GM21367 (cell line): ENCODE results near the gene EGFR.
"Not testable (repeated sequence)": the region's sequence is repeated elsewhere in the genome, so short reads cannot be mapped to it uniquely, and the experiment has no call there.

Source experiments
- ATAC-seq: cut with Tn5 transposase; IDR thresholded peaks from one replicate; pipeline ENCODE4 v1.9.1; 2021; ENCODE audit not compliant: unreplicated experiment

Gene EGFR

DNA sequence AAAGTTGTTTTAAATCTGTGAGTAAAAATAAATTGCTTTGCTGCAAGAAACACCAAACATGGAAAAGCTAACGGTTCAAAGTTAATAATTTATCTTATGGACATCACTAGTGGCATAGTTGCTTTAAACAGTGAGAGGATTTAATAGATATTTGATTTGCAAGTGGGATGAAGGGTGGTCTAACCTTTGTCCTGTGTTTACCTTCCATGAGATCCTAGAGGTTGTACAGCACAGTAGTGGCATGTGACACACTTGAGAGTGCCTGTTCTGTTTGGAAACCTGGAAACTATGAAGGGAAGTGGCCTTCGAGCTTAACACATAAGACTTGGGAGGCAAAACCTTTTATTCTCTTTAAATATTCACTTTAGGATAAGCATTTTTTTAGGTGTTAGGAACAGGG, 16.0 kb downstream of the EGFR start:
- ATAC-seq: no peak

DNA sequence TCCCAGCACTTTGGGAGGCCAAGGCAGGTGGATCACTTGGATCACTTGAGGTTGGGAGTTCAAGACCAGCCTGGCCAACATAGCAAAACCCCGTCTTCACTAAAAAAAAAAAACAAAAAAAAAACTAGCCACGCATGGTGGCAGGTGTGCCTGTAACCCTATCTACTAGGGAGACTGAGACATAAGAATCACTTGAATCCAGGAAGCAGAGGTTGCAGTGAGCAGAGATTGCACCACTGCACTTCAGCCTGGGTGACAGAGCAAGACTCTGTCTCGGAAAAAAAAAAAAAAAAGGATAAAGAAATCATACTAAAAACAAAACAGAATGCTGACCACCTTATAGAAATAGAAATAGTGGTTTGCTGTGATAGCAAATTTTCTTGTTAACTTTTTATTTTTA, 16.6 kb downstream of the EGFR start:
- not testable (repeated sequence) for ATAC-seq

DNA sequence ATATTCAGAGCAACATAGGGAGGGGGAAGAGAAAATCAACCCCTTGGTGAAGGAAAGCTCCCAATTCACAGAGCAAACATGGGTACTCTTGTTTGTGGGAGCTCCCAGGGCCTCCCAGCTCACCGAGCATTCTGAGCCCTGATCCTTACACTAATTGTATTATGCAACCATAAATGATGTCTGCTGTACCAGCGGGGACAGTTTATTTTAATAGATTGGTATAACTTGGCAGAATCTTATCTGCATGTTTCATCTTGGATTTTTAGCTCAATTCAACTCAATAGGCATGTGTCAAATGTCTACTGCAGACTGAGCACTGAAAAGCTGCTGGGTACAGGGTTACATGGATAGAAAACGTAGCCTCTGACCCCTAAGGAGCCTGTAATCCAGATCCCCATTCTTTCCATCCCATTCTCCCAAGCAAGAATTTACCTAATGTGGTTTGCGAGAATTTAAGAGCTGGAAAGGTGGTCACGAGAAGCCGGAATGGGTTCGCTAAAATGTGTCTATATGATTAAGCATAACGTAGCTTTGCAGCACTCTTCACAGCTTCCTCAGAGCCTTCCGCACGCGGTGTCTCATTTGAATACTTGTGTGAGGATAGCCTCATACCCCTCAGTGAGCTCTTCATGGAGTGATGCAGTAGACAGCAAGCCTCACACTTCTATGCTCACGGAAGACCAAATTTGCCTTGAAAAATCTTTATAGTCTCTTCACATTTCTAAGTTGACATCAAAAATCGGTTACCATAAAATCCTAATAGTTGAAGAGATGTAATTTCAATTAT, 18.3 kb downstream of the EGFR start:
- no peak for ATAC-seq

DNA sequence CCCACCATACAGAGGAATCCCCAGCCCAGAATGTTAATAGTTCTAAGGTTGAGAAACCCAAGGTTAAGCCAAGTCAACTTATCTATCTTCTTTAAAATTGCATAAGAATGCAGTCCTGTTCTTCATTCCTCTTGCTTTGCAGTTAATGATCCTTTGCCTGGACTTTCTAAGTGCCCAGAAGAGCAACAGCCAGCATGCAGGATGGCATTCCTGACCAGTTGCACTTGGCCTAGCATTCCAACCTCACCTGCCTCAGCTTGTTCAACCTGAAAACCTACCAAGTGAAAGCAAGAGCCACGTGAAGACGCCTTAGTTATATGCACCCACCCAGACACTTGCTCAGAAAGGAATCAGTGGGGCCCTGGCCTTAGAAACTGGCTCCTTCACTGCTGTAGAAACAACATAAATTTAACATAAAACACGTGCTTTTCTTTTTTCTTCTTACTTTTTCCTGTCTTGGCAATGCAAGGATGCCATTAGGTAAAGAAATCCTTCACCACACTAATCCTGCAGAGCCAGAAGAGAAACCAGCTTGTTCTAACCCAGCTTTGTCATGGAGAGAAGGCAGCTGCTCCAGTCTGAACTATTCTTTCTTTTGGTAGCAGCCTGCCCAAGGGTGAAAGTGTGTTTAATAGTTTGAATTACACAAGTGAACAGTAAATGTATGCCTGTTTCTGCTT, 25.0 kb downstream of the EGFR start:
- ATAC-seq: no peak

DNA sequence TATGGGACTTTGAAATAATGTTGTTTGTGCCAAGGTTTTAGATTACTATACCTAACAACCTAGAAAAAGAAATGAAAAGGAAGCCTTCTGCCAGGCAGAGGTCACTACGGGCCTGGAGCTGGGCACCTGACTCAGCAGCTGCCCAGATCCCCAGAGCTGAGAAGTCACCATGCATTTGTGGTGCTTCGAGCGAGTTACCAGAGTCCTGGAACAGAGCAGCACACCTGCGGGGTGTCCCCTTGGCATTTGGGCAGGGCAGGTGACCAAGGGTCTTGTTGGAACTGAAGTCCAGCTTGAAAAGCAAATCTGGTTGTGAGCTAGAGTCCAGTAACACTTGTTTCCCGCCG, 25.5 kb downstream of the EGFR start:
- ATAC-seq: no peak

DNA sequence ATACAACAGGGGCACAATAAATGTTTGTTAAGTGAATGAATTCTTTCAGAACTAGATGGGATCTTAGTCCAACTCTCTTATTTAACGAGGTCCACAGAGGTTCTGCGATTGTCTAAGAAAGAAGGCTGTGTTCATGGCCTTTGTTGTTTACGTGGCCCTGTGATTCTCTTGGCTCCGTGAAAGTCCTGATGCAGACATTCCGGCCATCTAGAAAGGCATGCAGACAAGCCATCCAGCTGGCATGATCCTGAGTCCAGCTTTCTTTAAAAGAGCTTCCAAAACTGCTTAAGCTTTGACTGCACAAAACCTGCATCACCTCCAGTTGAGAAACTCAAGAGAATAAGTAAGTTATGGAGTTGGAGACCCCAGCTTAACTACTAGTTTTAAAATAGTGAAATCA, 26.0 kb downstream of the EGFR start:
- ATAC-seq: no peak

DNA sequence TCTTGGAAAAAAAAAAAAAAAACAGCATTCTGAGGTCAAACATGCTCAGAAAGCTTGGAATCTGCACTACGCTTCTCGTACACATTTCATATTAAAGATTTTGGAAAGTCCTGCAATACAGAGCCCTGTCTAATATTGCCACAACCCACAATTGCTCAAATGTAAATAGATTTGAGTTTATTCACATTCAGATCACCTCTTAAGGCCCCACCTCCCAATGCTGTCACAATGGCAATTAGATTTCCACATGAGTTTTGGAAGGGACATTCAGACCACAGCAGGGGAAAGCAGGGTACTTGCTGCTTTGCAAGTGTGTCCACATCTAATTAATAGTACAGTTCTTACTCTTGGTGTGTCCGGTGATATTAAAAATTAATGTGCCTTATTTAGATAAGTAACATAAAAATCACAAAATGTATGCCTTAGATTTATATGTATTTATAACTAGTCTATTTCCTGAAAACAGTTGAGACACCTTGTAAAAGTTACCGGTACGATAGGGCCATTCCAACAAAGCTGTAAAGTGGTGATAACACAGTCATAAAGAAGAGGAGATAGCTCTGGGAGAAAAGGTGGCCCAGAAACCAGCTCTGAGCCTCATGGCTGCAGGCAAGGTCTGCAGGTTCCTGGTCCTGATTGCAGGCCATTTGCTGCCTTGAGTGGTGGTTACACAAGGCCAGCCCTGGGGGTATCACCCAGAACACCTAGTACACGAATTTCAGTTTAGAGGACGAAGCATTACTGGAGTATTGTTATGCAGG, 27.9 kb downstream of the EGFR start:
- ATAC-seq: no peak

DNA sequence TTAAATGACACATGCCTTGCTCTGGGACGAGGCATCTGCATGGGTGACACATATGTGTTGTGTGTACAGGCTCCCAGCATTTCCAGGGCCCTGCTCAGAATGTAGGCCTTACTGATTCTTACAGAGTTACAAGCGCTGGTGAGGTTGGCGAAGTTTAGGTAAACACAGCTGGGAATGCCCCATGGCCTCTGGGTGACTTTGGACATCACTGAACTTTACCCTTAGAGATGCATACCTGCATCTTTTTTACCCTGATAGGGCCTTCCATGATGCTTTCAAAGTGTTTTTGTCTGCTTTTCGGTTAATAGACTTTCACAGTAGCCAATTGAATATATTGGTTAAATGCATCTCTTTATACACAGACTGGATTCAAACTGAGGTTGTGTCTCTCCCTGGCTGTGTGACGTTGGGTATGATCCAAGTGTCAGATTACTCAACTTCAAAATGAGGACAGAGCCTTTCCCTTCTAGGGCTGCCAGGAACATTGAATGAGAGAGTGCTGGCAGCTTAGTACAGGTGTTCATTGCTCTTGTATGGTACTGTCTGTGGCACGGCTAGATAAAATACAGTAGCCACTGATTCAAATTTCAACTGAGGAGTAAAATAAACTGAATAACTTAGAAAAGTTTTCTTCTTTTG, 29.5 kb downstream of the EGFR start:
- ATAC-seq: no peak

DNA sequence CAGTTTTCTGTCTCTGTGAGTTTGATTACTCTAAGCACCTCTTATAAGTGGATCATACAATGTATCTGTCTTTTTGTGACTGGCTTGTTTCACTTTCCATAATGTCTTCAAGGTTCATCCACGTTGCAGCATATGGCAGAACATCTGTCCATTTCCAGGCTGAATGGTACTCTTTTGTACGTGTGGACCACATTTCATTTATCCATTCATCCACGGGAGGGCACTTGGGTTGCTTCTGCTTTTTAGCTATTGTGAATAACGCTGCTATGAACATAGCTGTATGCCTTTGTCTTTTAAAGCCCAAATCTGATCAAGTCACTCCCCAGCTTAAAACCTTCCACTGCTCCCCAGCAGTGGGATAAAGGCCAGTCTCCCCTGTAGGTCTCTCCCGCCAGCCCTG, 31.5 kb downstream of the EGFR start:
- ATAC-seq: no peak

DNA sequence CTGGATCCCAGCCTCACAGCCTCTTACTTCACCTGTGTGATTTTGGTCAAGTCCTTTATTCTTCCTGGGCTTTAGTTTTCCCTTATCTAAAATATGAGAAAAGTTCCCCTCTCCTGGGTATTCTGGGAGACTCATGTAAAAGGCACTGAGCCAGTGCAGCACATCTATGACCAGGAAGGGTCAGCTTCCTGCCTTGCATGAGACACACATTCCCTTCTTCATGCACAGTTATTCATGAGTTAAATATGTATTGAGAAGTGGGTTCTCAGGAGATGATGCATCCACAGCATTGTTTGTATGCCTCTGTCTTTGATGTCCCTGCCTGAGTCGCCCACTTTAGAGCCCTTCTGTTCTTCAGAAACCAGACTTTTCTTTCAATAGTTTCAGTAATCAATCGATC, 33.3 kb downstream of the EGFR start:
- ATAC-seq: no peak

DNA sequence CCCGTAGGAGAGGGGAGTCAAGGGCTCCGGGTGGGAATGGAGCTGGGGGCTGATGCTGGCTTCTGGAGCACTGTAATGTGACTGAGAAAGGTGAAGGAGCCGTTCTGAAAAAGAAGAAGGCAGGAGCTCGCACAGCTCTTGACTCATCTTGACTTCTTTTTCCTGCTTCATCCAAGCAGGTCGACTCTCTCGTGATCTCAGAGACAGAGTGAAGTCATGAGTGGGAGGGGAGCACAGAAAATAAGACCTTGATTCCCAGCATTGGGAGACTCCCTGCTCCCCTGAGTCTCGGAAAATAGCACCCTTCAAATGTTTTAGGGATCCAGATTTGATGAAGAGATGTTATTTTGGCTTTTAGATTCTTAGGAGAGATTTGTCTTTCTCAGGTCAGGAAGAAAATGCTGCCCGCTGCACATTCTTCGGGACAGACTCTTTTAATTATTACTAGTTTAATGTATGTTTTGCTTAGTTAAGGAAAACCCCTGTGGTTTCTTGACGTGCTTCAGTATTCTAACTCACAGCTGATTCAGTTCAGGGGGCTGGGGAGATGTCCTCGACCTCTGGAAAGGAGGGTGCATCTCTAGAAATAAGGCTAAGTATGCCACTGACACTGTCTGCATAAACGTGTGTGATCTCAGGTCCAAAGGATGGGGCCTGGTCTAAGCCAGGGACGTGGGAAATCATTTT, 34.1 kb downstream of the EGFR start:
- no peak for ATAC-seq

DNA sequence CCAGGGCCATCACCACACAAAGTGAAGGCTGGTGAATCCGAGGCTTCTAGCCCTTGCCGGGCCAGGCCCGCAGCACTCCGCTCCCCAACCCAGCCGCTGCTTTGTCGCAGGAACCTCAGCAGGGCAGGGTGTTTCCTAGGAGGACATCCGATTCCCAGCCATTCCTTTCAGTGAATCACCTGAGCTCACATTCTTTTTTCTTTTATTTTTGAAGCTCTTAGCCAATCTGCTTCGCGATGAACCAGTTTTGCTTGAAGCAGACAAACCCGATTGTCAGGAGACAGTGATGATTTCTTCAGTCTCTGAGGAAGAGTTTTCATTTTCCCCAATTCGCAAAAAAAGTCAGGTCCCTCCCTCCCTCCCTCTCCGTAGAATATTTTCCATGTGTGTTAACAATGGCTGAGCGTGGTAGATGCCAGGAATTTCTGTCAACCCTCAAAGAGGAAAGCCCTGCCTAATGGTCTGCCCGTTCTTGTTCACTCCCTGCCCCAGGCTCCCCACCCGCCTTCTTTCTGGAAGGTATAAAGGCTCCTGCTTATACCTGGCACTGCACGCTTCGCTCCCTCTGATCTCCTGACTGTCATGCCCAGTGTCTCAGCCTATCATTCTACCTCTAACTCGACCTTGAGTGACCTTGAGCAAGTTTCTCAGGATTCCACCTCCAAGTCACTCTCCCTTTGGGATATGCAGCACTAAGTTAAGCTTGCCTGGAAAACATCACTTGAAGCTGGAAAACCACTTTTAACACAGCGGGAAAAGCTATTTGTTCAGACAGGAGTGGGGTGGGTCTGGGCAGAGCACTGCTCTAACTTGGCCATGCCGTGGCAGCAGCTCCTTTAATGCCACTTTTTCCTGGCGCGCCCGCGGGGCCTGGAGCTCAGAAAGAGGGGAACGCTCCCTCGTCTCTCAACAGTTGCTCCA, 35.1 kb downstream of the EGFR start:
- ATAC-seq: no peak

DNA sequence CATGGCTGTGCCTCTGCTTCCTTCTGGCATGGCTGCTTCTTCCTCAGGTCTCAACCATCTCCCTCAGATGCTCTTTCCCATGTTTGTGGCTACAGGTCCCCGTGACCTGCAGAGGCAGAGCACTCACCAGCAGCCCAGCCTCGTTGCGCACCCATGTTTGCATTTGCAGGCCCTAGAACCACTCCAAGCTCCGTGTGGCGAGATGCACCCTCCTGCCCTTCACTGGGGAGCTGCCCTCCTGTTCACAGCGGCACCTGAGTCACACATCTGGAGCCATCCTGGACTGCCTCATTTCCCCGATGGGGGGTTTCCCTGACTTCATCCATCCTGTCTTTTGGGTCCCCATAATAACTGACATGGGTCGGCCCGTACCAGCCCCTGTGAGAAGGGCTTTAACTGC, 35.9 kb downstream of the EGFR start:
- no peak for ATAC-seq

DNA sequence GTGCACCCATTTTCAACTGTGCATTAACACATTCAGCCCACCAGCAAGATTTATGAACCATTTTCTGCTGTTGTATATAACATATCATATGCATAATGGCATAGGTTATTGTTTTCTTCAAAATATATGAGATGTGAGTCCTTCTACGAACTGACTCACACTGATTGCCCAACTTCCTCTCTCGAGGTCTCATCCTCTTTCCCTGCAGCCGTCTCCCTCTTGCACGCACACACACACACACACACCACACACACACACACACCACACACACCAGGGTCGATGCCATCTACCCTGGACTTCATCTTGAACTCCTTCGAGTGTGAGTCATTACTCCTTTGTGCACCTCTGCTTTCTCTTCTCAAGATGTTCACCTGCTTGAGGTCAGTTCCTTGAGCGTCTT, 36.7 kb downstream of the EGFR start:
- no peak for ATAC-seq

DNA sequence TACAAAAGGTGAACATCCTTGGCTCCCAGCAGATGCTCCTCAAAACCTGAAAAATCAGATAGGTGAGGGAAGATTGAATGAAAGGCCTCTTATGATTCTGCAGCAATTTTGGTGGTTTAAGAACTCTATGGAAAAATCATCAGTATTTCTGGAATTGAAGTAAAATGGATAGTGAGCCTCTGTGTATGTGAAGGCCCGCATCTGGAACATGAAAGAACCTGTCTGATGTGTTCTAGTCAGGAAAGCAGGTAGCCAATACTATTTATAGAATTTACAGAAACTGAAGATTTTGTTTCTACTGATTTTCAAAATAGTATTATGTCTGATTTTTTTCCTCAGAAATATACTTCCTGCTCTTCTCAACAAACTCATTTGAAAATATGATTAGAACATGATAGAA, 37.3 kb downstream of the EGFR start:
- ATAC-seq: no peak

DNA sequence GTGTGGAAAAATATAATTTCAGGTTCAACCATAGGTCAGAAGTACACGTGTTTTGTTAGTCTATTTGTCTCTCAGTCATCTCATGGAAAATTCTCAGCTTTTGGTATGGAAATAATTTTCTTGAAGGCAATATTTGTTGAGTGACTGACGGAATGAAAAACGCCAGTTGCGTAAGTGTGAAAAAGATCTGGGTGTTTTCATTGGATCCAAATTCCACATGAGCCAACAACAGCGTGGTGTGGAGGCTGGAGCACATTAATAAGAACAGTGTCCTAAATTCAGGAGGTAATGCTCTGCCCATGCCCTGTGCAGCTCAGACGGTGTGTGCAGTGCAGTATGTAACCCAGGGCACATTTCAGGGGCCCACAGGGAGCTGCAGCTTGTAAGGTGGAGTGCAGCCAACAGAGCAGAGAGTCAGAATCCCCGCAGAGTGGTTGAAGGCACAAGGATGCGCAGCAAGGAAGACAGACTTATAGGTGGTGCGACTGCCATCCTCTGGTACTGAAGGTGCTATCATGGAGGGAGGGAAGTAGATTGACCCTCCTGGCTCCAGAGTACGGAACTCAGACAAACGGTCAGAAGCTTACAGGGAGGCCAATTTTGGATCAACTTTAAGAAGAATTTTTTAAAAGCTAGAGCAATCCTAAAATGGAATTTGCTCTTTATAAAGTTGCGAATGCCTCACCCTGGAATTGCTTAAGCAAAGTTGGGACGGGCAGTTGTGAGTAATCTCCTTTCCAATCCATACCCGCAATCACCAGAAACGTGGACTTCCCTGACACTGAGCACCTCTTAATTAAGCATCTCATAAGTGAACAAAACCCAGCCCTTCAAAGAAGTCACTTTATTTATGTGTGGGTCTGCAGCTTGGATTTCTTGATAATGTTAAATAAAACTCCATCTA, 38.0 kb downstream of the EGFR start:
- ATAC-seq: no peak

DNA sequence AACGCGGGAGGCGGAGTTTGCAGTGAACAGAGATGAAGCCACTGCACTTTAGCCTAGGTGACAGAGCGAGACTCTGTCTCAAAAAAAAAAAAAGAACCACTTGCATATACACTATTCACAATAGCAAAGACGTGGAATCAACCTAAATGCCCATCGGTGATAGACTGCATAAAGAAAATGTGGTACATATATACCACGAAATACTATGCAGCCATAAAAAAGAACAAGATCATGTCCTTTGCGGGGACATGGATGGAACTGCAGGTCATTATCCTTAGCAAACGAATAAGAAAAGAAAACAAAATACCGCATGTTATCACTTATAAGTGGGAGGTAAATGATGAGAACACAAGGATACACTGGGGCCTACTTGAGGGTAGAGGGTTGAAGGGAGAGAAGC, 39.5 kb downstream of the EGFR start:
- ATAC-seq: no peak

DNA sequence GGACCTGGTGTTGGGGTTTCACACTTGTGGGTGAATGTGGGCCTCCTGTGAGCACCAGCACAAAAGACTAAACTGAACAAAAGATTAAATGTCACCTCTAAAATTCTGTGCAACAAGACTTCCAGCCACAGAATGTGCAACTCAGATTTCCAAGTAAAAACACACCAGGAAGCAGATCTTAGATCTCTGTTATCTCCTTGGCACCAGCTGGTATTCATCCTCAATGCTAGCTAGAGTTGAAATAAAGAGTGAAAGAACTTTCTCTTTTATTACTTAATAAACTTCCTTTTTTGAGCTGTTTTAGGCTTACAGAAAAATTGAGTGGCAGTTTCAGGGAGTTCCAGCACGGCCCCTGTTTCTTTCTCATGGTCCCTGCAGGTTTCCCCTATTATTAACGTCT, 40.2 kb downstream of the EGFR start:
- ATAC-seq: no peak

DNA sequence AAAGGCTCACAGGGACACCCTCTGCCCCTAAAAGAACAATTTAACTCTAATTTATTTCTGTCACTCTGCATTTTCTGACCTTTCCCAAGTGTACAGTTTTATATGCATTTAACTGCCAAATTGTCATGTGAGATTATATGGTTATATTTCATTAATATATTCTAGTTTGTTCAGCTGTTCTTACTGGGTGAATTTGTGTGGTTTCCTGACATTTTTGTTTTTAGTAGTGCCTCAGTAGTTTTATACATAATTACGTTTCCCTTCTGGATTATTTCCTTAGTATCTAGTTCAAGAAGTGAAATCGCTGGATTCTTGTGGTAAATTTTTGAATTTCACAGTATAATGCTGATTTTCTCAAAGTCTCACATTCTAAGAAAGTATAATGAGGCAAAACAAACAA, 41.3 kb downstream of the EGFR start:
- ATAC-seq: no peak
